ENCODE measurements around the gene KLHDC7B. TPM values are rescaled to one million over a fixed set of nuclear protein-coding genes. Genes with fewer than 3 reads are reported as not detected.

KLHDC7B gene
- total and polyA plus RNA-seq, 2 donors (not counting 3 experiments of a cell fraction or from before 2014, with no cell fraction given) = not detected

GRCh38 chr22:50516891-50517290, 28.8 kb upstream of the KLHDC7B start:
- Histone ChIP-seq H3K9ac (replicated peaks; ENCODE audit: extremely low read depth, insufficient read depth, low read length) (no peak overlapping the region), H3K4me2 (ENCODE audit: insufficient read depth, low read length) (no peak overlapping the region), H3K27ac (ENCODE audit: insufficient read depth, low read depth, low read length) (no peak overlapping the region), H3K9me3 (replicated peaks; ENCODE audit: control insufficient read depth, insufficient read depth, low read length) (no peaks in the 10 kb centered on the region), H3K4me1 (ENCODE audit: control insufficient read depth, extremely low read depth, insufficient read depth, low read length) (peaks cover 3% of the 10 kb centered on the region), H3K4me3 (replicated peaks in 1 of 3; ENCODE audit: insufficient read depth in 1 of 3, low read depth in 1 of 3, low read length in 3 of 3) (no peak overlapping the region), H2AFZ (ENCODE audit: low read depth, low read length) (no peak overlapping the region), H3K9me1 (replicated peaks; ENCODE audit: control insufficient read depth, extremely low read depth, insufficient read depth, low read length) (no peaks in the 10 kb centered on the region), H4K20me1 (replicated peaks; ENCODE audit: control insufficient read depth, extremely low read depth, insufficient read depth, low read length) (no peaks in the 10 kb centered on the region), H3K79me2 (ENCODE audit: control insufficient read depth, insufficient read depth, low read length) (peaks cover 15% of the 10 kb centered on the region), H3K27me3 (ENCODE audit: control insufficient read depth in 2 of 2, insufficient read depth in 2 of 2, low read length in 2 of 2) (no peaks in the 10 kb centered on the region), H3K36me3 (ENCODE audit: control insufficient read depth in 2 of 2, extremely low read depth in 1 of 2, insufficient read depth in 2 of 2, low read length in 2 of 2) (peaks cover 0 to 9% of the 10 kb centered on the region in 2 experiments)
- FAIRE-seq (no peak), DNase-seq (ENCODE audit: low read depth, low spot score) (no peak)
- intact Hi-C loops (cut with micrococcal nuclease) (no loop called here), dilution Hi-C loops (cut with MboI; ENCODE audit: extremely low pct_ligation_motif_present, low sequenced_read_pairs) (no loop called here)
- POLR2A ChIA-PET = no interaction called here
- no TSS peak for BruUV-seq (replicated peaks)
- CTCF ChIA-PET = interaction anchor here (1.4 kb wide), 1 partner anchor 9 kb away, joined by 5 read pairs; the partner anchor contains the start of gene SCO2
- TF ChIP-seq, protein P1, sequence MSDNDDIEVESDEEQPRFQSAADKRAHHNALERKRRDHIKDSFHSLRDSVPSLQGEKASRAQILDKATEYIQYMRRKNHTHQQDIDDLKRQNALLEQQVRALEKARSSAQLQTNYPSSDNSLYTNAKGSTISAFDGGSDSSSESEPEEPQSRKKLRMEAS (IDR thresholded peaks at IDR 0.05; ENCODE audit: insufficient read depth, insufficient read length) = no peak
- TF ChIP-seq EZH2 (IDR thresholded peaks at IDR 0.05; ENCODE audit: borderline replicate concordance, low read depth, low read length, severe bottlenecking) (no peak), POLR2A (IDR thresholded peaks at IDR 0.05; ENCODE audit: low read depth, low read length) (no peak), GATA2 (IDR thresholded peaks at IDR 0.05; ENCODE audit: insufficient read depth, insufficient read length, low read depth, low read length) (no peak), FOS (IDR thresholded peaks at IDR 0.05; ENCODE audit: borderline replicate concordance, insufficient read depth, low read length) (no peak), JUN (IDR thresholded peaks at IDR 0.05; ENCODE audit: borderline replicate concordance, insufficient read depth, insufficient read length, low read depth) (no peak), CTCF (IDR thresholded peaks at IDR 0.05; ENCODE audit: extremely low read depth in 1 of 2, insufficient read depth in 1 of 2, low read depth in 1 of 2, low read length in 2 of 2) (no peak)

All from endothelial cell of umbilical vein (primary cell).